Subcutaneous abdominal adipose tissue (tissue), 5 donors: Measurements from ENCODE around the gene MTMR6.

Experiments
- H3K27ac ChIP-seq: one replicate; pipeline ENCODE4 v1.7.0; 2013; ENCODE audit warnings: low read depth, mild to moderate bottlenecking, inconsistent platforms, low read length, moderate library complexity
- H3K27me3 ChIP-seq, 5 donors: one replicate each; pipeline ENCODE4 v1.7.0; 2013; ENCODE audit warnings: low read length in 5 of 5, inconsistent platforms in 1 of 5; ENCODE audit not compliant: control insufficient read depth in 5 of 5, insufficient read depth in 4 of 5
- H3K36me3 ChIP-seq, 5 donors: one replicate each; pipeline ENCODE4 v1.7.0; 2013; ENCODE audit warnings: low read length in 5 of 5; ENCODE audit not compliant: control insufficient read depth in 5 of 5, insufficient read depth in 5 of 5
- H3K4me1 ChIP-seq, 5 donors: one replicate each; pipeline ENCODE4 v1.7.0; 2013; ENCODE audit warnings: low read length in 5 of 5, mild to moderate bottlenecking in 3 of 5, moderate library complexity in 1 of 5; ENCODE audit not compliant: control insufficient read depth in 5 of 5, insufficient read depth in 5 of 5
- H3K4me3 ChIP-seq, 5 donors: one replicate each; pipeline ENCODE4 v1.7.0; 2013; ENCODE audit warnings: low read length in 5 of 5, low read depth in 1 of 5
- H3K9ac ChIP-seq, 5 donors: one replicate each; pipeline ENCODE4 v1.7.0; 2013; ENCODE audit warnings: low read length in 5 of 5, mild to moderate bottlenecking in 4 of 5, moderate library complexity in 3 of 5
- H3K9me3 ChIP-seq, 5 donors: one replicate each; pipeline ENCODE4 v1.7.0; 2013; ENCODE audit warnings: low read length in 5 of 5; ENCODE audit not compliant: control insufficient read depth in 5 of 5
- donor health status: healthy.
- donor health status: healthy.
- donor health status: healthy.
- donor health status: healthy.
- donor health status: healthy.

MTMR6 gene

DNA sequence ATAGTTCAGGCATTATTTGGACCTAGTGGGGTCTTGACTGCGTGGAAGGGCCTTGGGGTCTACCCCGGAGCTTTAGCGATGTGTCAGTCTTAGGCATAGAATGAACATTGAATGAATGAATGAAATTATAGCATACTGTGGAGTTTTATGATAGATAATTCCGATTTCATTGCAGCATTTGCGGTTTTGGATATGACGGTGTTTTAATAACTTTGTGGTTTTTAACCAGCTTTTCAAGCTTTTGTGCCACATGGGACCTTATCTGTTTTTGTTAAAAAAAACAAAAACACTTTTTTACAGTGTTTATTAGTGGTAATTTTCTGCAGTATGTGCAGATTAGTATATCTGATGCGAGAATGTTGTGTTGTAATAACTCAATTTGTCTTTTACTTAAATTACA, 14.8 kb upstream of the MTMR6 start:
- Histone ChIP-seq H3K36me3 (peaks cover 0 to 8% (median 3%) of the 10 kb centered on the region in 5 donors), H3K9ac (peak overlapping the region; percentile 33 to 97 (median 83)), H3K4me3 (peak overlapping the region; percentile 76 to 94 (median 85)), H3K27ac (peak overlapping the region; percentile 90), H3K9me3 (peaks cover 0 to 2% (median 0%) of the 10 kb centered on the region in 5 donors), H3K27me3 (peaks cover 0 to 2% (median 0%) of the 10 kb centered on the region in 5 donors), H3K4me1 (peaks cover 0 to 21% (median 19%) of the 10 kb centered on the region in 5 donors)

DNA sequence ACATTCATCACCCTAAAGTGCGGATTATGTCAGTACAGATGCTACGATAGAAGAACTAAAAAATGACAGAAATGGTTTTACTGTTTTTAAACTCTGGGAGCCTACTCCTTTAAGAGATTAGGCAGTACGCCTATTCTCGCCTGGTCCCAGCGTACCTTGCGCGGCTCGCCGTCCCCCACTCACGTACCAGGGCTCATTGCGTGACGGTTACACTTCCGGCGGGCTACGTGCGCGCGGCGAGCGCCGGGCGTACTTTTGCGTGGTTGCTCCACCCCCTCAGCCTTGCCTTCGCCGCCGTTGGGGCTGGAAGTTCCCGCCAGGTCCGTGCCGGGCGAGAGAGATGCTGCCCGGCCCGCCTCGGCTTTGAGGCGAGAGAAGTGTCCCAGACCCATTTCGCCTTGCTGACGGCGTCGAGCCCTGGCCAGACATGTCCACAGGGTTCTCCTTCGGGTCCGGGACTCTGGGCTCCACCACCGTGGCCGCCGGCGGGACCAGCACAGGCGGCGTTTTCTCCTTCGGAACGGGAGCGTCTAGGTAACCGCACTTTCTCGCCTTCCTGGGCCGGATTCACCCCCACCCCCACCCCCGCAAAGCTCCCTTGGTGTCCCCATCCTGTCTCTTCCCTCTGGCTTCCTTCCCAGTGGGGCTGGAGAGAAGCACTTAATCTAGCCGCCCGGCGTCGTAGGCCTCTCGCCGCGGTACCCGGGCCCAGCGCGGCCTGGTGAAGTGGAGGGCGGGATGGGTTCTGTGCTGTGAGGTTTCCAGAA, 14.2 kb upstream of the MTMR6 start, which contains the start of gene NUP58:
NUP58 (plus strand) TSS at position 279 of the 767 bp plus-strand sequence; CDS start at position 428, 149 bp downstream.
- peaks cover 0 to 21% (median 19%) of the 10 kb centered on the region in 5 donors for H3K4me1 ChIP-seq
- peaks cover 0 to 8% (median 3%) of the 10 kb centered on the region in 5 donors for H3K36me3 ChIP-seq
- H3K9me3 ChIP-seq, result peaks cover 0 to 2% (median 0%) of the 10 kb centered on the region in 5 donors
- peaks cover 0 to 6% (median 0%) of the 10 kb centered on the region in 5 donors for H3K27me3 ChIP-seq
- peak within 1 kb of the TSS; percentile 33 to 97 (median 83) for H3K9ac ChIP-seq
- H3K4me3 ChIP-seq, result peak within 1 kb of the TSS; percentile 82 to 94 (median 86)
- peak within 1 kb of the TSS; percentile 90 for H3K27ac ChIP-seq

DNA sequence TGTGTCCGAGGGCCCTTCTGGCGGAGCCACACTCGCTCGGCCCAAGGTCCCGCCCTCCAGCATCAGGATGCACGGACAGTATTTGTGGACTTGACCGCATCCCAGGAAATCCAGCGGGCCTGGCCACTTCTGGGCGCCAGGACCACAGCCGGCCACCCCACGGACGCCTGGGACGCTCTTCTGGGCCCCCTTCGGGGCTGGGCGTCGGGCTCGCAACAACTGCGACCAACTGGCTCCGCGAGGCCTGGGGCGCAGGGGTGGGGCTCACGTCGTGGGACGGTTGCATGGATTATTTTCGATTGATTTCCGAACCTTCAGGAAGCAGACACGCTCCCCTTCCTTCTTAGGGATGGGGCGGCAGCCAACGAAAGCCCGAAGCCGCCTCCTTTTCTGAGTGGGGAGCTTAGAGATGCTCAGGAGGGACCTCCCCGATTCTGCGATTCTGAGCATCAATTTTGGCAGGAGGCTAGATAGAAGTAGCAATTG, 13.6 kb upstream of the MTMR6 start:
- peak overlapping the region in 4 of 5 donors; percentile 36 to 97 (median 72) for H3K9ac ChIP-seq
- peaks cover 0 to 2% (median 0%) of the 10 kb centered on the region in 5 donors for H3K9me3 ChIP-seq
- H3K4me1 ChIP-seq, result peaks cover 0 to 21% (median 19%) of the 10 kb centered on the region in 5 donors
- H3K27me3 ChIP-seq, result peaks cover 0 to 9% (median 0%) of the 10 kb centered on the region in 5 donors
- peak overlapping the region; percentile 82 to 94 (median 86) for H3K4me3 ChIP-seq
- peak overlapping the region; percentile 90 for H3K27ac ChIP-seq
- H3K36me3 ChIP-seq, result peaks cover 0 to 8% (median 3%) of the 10 kb centered on the region in 5 donors

DNA sequence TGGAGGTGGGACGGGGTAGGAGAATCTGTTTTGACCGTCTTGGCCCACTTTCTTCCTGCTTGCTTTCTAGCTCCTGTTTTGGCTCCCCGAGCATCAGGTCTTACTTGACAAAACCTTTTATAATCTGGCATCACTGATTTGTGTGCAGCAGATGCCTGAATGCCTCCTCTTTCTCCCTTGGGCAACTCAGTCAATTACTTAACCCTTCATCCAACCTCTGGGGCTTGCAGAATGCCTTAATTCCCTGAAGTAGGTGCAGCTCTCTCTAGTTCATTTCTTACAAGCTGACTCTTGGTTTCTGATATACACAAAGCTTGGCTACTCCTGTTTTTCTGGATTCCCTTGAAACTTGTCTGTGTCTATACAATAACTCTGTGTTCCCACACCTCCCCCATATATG, 8.4 kb upstream of the MTMR6 start:
- Histone ChIP-seq H3K27ac (no peak overlapping the region), H3K9ac (no peak overlapping the region), H3K4me3 (no peak overlapping the region), H3K36me3 (no peaks in the 10 kb centered on the region), H3K27me3 (peaks cover 0 to 15% (median 0%) of the 10 kb centered on the region in 5 donors), H3K9me3 (peaks cover 0 to 2% (median 0%) of the 10 kb centered on the region in 5 donors), H3K4me1 (peaks cover 0 to 5% (median 2%) of the 10 kb centered on the region in 5 donors)

DNA sequence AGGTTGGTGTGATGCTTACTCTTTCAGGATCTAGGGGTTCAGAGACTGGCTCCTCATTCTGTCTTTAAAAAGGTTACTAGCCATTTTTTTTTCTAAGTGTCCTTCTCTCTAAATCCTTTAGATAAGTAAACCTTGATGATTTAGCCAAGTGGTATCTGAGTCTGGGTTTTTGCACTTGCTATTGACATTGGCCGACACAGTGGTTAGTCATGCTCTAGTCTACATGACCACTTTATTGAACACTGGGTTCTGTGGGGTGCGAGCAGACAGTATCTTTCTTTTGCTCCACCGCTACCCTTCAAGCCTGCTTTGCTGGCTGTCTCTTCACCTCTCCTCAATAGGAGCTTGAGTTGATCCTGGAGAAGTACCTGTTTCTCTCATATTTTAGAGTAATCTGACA, 7.9 kb upstream of the MTMR6 start:
- no peak overlapping the region for H3K9ac ChIP-seq
- peaks cover 0 to 15% (median 0%) of the 10 kb centered on the region in 5 donors for H3K27me3 ChIP-seq
- no peak overlapping the region for H3K4me3 ChIP-seq
- H3K27ac ChIP-seq, result no peak overlapping the region
- no peaks in the 10 kb centered on the region for H3K36me3 ChIP-seq
- H3K4me1 ChIP-seq, result peaks cover 0 to 2% (median 0%) of the 10 kb centered on the region in 5 donors
- peaks cover 0 to 2% (median 0%) of the 10 kb centered on the region in 5 donors for H3K9me3 ChIP-seq

DNA sequence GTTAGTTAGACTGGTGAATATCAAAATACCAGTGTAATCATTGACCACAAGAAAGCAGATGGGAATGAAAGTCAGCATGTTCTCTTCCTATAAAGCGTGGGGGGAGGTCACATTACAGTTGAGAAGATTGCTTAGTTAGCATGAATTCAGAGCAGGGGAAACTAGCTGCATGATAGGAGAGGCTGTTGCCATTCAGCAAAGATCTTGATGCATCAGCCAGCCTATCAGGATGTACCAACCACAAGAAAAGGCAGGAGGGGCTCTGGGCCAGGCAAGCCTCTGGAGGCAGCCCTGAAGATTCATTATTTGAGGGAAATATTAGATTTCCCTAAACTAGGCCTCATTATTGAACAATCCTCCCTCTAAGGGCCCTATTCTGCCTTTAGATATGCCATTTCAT, 5.0 kb upstream of the MTMR6 start:
- Histone ChIP-seq H3K27ac (no peak overlapping the region), H3K9ac (no peak overlapping the region)

DNA sequence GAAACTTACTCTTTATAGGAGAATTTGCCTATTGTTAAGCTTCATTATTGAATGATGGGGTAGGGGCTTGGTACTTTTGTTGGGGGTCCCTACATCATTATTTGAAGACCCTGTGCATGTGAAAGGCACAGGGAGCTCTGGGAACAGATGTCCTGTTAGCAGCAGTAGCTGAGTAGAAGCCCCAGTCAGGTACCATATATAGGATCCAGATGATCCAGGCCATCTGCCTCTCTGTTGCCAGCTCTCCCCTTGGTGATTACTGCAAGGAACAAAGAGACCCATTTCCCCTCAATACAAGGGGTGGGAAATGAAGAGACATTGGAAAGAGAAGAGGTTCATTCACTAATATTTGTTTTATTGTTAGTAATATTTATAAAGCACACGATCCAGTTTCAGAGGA, 4.4 kb upstream of the MTMR6 start:
- Histone ChIP-seq H3K4me3 (no peak overlapping the region), H3K27me3 (peaks cover 0 to 9% (median 0%) of the 10 kb centered on the region in 5 donors), H3K9ac (no peak overlapping the region), H3K36me3 (no peaks in the 10 kb centered on the region), H3K27ac (no peak overlapping the region), H3K4me1 (peaks cover 2 to 9% (median 6%) of the 10 kb centered on the region in 5 donors), H3K9me3 (no peaks in the 10 kb centered on the region)

More for the DNA sequence above, 5.0 kb upstream of the MTMR6 start:
- peaks cover 0 to 15% (median 0%) of the 10 kb centered on the region in 5 donors for H3K27me3 ChIP-seq
- H3K9me3 ChIP-seq, result no peaks in the 10 kb centered on the region
- peaks cover 2 to 6% (median 4%) of the 10 kb centered on the region in 5 donors for H3K4me1 ChIP-seq
- no peak overlapping the region for H3K4me3 ChIP-seq
- H3K36me3 ChIP-seq, result no peaks in the 10 kb centered on the region

DNA sequence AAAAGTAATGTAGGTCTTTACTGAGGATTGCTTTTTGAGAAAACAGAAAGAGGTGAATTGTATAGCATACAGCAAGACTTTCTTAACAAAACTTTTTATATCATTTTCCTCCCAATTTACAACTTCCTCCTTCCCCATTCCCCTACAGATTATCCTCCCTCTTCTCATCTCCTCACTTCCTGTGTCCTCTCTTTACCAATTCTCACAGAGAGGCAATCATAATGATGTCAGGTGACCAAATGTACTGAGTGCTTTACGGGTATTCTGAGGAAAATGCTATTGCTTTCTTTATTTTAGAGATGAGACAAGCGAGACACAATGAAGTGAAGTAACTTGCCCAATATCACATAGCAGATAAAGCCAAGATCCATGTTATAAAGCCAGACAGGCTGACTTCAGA, 1.7 kb upstream of the MTMR6 start:
- Histone ChIP-seq H3K4me1 (peaks cover 5 to 21% (median 20%) of the 10 kb centered on the region in 5 donors), H3K9me3 (no peaks in the 10 kb centered on the region), H3K4me3 (no peak overlapping the region), H3K36me3 (no peaks in the 10 kb centered on the region), H3K27me3 (peaks cover 0 to 3% (median 0%) of the 10 kb centered on the region in 5 donors), H3K27ac (no peak overlapping the region), H3K9ac (no peak overlapping the region)

DNA sequence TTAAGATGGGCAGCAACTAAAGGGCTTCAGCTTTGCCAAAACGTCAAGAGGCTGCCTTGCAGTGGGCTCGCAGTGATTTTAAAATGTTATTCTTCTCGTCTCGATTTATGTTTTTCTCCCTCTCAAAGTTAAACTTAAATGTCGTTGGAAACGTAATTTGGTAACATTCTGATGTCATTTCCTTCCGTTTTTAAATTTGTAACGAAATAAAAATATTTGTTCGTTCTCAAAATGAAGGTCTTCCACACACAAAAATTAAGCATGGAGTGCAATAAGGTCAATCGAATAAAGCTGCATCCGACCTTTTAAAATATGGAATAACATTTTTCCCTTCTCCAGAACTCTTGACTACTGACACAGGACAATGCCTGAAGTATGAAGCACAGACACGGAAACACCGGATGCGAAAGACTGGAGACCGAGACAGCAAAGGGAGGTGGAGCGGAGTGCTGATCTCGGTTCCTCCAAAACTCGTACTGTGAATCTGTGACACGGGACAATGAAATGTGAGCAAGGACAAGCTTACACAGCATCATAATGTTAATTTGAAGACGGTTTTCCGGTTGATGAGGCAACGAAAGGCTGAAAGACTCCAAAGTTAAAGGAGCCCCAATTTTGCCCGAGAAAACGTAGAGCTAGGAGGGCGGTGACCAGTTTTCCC, 850 bp downstream of the MTMR6 start:
- H3K9me3 ChIP-seq, result no peaks in the 10 kb centered on the region
- H3K27me3 ChIP-seq, result no peaks in the 10 kb centered on the region
- peak overlapping the region; percentile 80 to 94 (median 91) for H3K9ac ChIP-seq
- peak overlapping the region; percentile 74 for H3K27ac ChIP-seq
- peaks cover 5 to 20% (median 19%) of the 10 kb centered on the region in 5 donors for H3K4me1 ChIP-seq
- no peaks in the 10 kb centered on the region for H3K36me3 ChIP-seq
- peak overlapping the region; percentile 66 to 97 (median 89) for H3K4me3 ChIP-seq
